Measurements from ENCODE around the gene KRT37. TPM values are rescaled to one million over a fixed set of nuclear protein-coding genes. Genes with fewer than 3 reads are reported as not detected.
"Not testable (repeated sequence)": the region's sequence is repeated elsewhere in the genome, so short reads cannot be mapped to it uniquely, and the experiment has no call there.

KRT37 gene
- total RNA-seq, 2 experiments from 2014 or later, result not detected

- Mint-ChIP-seq H3K27me3 (peaks cover 28% of the 10 kb centered on the region), H3K4me3 (no peak overlapping the region), H3K4me1 (no peaks in the 10 kb centered on the region), H3K36me3 (no peaks in the 10 kb centered on the region), H3K9me3 (ENCODE audit: low read depth) (no peaks in the 10 kb centered on the region), H3K27ac (no peak overlapping the region)
- CTCF ChIA-PET, result no interaction called here
- DNase-seq (no peak), ATAC-seq (no peak)
Measured at GRCh38 chr17:41393826-41394225, 30.6 kb downstream of the KRT37 start.

- Mint-ChIP-seq H3K27ac (no peak overlapping the region), H3K4me1 (no peaks in the 10 kb centered on the region), H3K9me3 (ENCODE audit: low read depth) (no peaks in the 10 kb centered on the region), H3K36me3 (no peaks in the 10 kb centered on the region), H3K27me3 (peaks cover 30% of the 10 kb centered on the region), H3K4me3 (no peak overlapping the region)
- no peak for ATAC-seq
- DNase-seq, result no peak
- CTCF ChIA-PET, result no interaction called here
Measured at GRCh38 chr17:41393294-41393693, 31.1 kb downstream of the KRT37 start.

GRCh38 chr17:41392278-41392677, 32.1 kb downstream of the KRT37 start:
- Mint-ChIP-seq H3K4me1 (no peaks in the 10 kb centered on the region), H3K27ac (no peak overlapping the region), H3K27me3 (peaks cover 32% of the 10 kb centered on the region), H3K9me3 (ENCODE audit: low read depth) (no peaks in the 10 kb centered on the region), H3K36me3 (peaks cover 2% of the 10 kb centered on the region), H3K4me3 (no peak overlapping the region)
- CTCF ChIA-PET, result no interaction called here
- no peak for ATAC-seq
- DNase-seq, result no peak

GRCh38 chr17:41391535-41391934, 32.9 kb downstream of the KRT37 start:
- Mint-ChIP-seq H3K36me3 (peaks cover 2% of the 10 kb centered on the region), H3K27me3 (peaks cover 34% of the 10 kb centered on the region), H3K4me1 (no peaks in the 10 kb centered on the region), H3K27ac (no peak overlapping the region), H3K4me3 (no peak overlapping the region), H3K9me3 (ENCODE audit: low read depth) (peaks cover 2% of the 10 kb centered on the region)
- DNase-seq (no peak), ATAC-seq (no peak)
- CTCF ChIA-PET, result no interaction called here

- CTCF ChIA-PET, result interaction anchor here (1.0 to 1.5 kb wide), 2 partner anchors 21 to 159 kb away, joined by 3 to 4 read pairs; partner anchors contain the start of gene KRT33B
- Mint-ChIP-seq H3K27me3 (peaks cover 33% of the 10 kb centered on the region), H3K4me3 (no peak overlapping the region), H3K27ac (no peak overlapping the region), H3K36me3 (peaks cover 2% of the 10 kb centered on the region), H3K4me1 (no peaks in the 10 kb centered on the region), H3K9me3 (ENCODE audit: low read depth) (peaks cover 3% of the 10 kb centered on the region)
- DNase-seq (no peak), ATAC-seq (no peak)
Measured at GRCh38 chr17:41390411-41390938, 33.9 kb downstream of the KRT37 start.

GRCh38 chr17:41387670-41388069, 36.7 kb downstream of the KRT37 start:
- Mint-ChIP-seq H3K27me3 (peaks cover 37% of the 10 kb centered on the region), H3K9me3 (ENCODE audit: low read depth) (peaks cover 3% of the 10 kb centered on the region), H3K27ac (no peak overlapping the region), H3K4me1 (no peaks in the 10 kb centered on the region), H3K4me3 (no peak overlapping the region), H3K36me3 (peaks cover 2% of the 10 kb centered on the region)
- no peak for ATAC-seq
- DNase-seq, result no peak
- CTCF ChIA-PET, result no interaction called here

- Mint-ChIP-seq H3K27ac (no peak overlapping the region), H3K36me3 (peaks cover 2% of the 10 kb centered on the region), H3K27me3 (peaks cover 31% of the 10 kb centered on the region), H3K4me3 (no peak overlapping the region), H3K4me1 (no peaks in the 10 kb centered on the region), H3K9me3 (ENCODE audit: low read depth) (peaks cover 3% of the 10 kb centered on the region)
- ATAC-seq, result no peak
- CTCF ChIA-PET, result no interaction called here
- no peak for DNase-seq
Measured at GRCh38 chr17:41386227-41386626, 38.2 kb downstream of the KRT37 start.

- Mint-ChIP-seq H3K36me3 (peaks cover 2% of the 10 kb centered on the region), H3K27ac (no peak overlapping the region), H3K27me3 (peaks cover 14% of the 10 kb centered on the region), H3K4me1 (no peaks in the 10 kb centered on the region), H3K9me3 (ENCODE audit: low read depth) (peaks cover 3% of the 10 kb centered on the region), H3K4me3 (no peak overlapping the region)
- DNase-seq (no peak), ATAC-seq (no peak)
- CTCF ChIA-PET, result no interaction called here
Measured at GRCh38 chr17:41383690-41384089, 40.7 kb downstream of the KRT37 start.

- CTCF ChIA-PET, result no interaction called here
- Mint-ChIP-seq H3K4me3 (no peak overlapping the region), H3K27me3 (peaks cover 11% of the 10 kb centered on the region), H3K4me1 (no peaks in the 10 kb centered on the region), H3K27ac (no peak overlapping the region), H3K9me3 (ENCODE audit: low read depth) (peaks cover 3% of the 10 kb centered on the region), H3K36me3 (no peaks in the 10 kb centered on the region)
- DNase-seq (no peak), ATAC-seq (no peak)
Measured at GRCh38 chr17:41382394-41382793, 42.0 kb downstream of the KRT37 start.

- H3K27ac Mint-ChIP-seq, result not testable (repeated sequence)
Measured at GRCh38 chr17:41381943-41382342, 42.4 kb downstream of the KRT37 start, which contains the start of gene KRT34. Gene KRT34 (minus strand): TSS chr17:41382306. CDS start chr17:41382246, 60 bp downstream.

GRCh38 chr17:41380091-41380490, 44.3 kb downstream of the KRT37 start:
- H3K4me3 Mint-ChIP-seq; H3K9me3 Mint-ChIP-seq (ENCODE audit: low read depth); ATAC-seq; H3K36me3 Mint-ChIP-seq; H3K4me1 Mint-ChIP-seq; H3K27ac Mint-ChIP-seq; CTCF ChIA-PET; DNase-seq: not testable (repeated sequence)
- peaks cover 12% of the 10 kb centered on the region for H3K27me3 Mint-ChIP-seq

More at GRCh38 chr17:41381943-41382342, 42.4 kb downstream of the KRT37 start, which contains the start of gene KRT34:
- H3K4me1 Mint-ChIP-seq; H3K9me3 Mint-ChIP-seq (ENCODE audit: low read depth); DNase-seq; CTCF ChIA-PET; ATAC-seq; H3K4me3 Mint-ChIP-seq; H3K36me3 Mint-ChIP-seq: not testable (repeated sequence)
- H3K27me3 Mint-ChIP-seq, result peaks cover 13% of the 10 kb centered on the region

- Mint-ChIP-seq H3K4me3 (no peak overlapping the region), H3K27ac (no peak overlapping the region), H3K4me1 (no peaks in the 10 kb centered on the region), H3K27me3 (peaks cover 11% of the 10 kb centered on the region), H3K36me3 (no peaks in the 10 kb centered on the region), H3K9me3 (ENCODE audit: low read depth) (no peaks in the 10 kb centered on the region)
- ATAC-seq (no peak), DNase-seq (no peak)
- CTCF ChIA-PET, result no interaction called here
Measured at GRCh38 chr17:41377546-41377945, 46.8 kb downstream of the KRT37 start.

Data from activated CD8-positive, alpha-beta memory T cell treated with anti-CD3 and anti-CD28 coated beads, Interleukin-2, amount 10 ng/mL, durations not matched to agents 7 days and 5 days (primary cell).